H1 (cell line): ENCODE measurements around the gene OR1E2. TPM values are rescaled to one million over a fixed set of nuclear protein-coding genes. Genes with fewer than 3 reads are reported as not detected.

Experiments used
- CHD7 ChIP-seq: fragments of 300-600 bp; sonication (generic); IDR thresholded peaks from 2 replicates; pipeline ENCODE4 v1.7.1; 2012; ENCODE audit warnings: low read length, moderate library complexity, mild to moderate bottlenecking, inconsistent platforms; ENCODE audit not compliant: insufficient replicate concordance
- RBBP5 ChIP-seq: IDR thresholded peaks from 2 replicates; pipeline ENCODE4 v1.7.1; 2012; ENCODE audit warnings: low read depth, mild to moderate bottlenecking, inconsistent platforms, low read length, moderate library complexity, borderline replicate concordance
- polyA plus RNA-seq, 7 experiments: library from polyadenylated mRNA; depleted of rRNA in 3 of 7; stranded (reverse) in 5 of 7; unstranded in 2 of 7; fragments of >200 nt in 5 of 7; fragments of 200-250 nt in 2 of 7; gene quantifications; 1 replicate in 5 of 7; 2 replicates in 1 of 7; 4 replicates in 1 of 7; pipeline versions ENCODE4 v1.2.1 to v1.2.3, GENCODE V29; 2011 to 2013; ENCODE audit warnings: missing spikeins in 2 of 7, mixed read lengths in 2 of 7
- total RNA-seq: library from RNA; stranded (reverse); fragmentation: NEBNext Ultra II Directional; extraction: Animal tissue kit (Norgen Biotek cat#: 25700); gene quantifications from 2 replicates; pipeline ENCODE4 v1.2.1, GENCODE V29; 2021

The OR1E2 gene
- total and polyA plus RNA-seq, 2 of the 8 experiments (the other 6 are each of a cell fraction or from before 2014, with no cell fraction given), result not detected

- no peak for TF ChIP-seq CHD7
- no peak for TF ChIP-seq RBBP5
These were observed 40.6 kb upstream of the OR1E2 start (continued) for GRCh38 chr17:3474212-3474611.
